Measurements from ENCODE around the gene YY1.
"Not testable (repeated sequence)": the region's sequence is repeated elsewhere in the genome, so short reads cannot be mapped to it uniquely, and the experiment has no call there.

YY1 gene

DNA sequence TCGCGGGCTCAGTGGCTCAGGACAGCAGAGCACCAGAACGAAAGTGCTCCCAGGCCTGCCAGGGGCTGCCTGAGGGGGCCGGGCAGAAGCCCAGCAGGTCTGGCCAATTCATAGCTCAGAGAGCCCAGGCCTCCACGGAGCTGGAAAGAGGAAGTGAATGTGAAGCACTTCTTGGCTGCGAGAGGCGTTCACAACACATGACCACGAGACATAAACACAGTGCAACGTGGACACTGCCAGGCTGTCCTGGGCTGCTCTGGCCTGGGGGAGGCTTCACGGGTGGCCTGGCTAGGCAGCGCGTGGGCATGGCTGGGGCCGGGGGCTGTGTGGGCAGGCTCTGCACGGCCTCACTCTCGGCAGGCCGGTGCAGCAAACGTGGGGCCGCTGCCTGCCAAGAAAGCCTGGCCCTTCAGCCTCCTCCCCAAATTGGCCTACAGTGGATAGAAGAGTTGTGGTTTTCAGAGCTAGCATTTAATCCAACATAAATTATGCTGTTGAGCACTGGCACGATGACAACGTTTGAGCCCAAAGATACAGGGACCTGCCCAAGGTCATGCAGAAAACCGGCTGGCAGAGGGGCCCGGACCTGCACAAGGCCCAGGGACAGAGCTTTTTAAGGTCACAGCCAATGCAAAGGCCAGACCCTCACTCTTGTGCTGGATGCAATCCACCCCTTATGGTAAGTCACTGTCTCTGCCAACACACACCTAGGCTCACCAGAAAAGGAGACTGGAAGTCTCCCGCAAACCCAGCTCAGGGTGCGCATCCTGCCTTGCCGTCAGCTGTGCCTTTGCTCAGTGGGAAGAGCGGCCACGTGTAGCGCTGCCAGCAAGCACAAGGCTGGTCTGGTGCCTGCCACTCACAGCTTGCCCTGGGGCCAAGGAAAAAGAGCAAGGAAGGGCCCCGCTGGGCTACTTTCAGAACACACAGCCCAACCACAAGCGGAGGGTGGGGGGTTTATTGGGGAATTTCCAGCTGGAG lies 58.7 kb downstream of the YY1 start:
- no peak for DNase-seq (ENCODE audit: low read depth)

DNA sequence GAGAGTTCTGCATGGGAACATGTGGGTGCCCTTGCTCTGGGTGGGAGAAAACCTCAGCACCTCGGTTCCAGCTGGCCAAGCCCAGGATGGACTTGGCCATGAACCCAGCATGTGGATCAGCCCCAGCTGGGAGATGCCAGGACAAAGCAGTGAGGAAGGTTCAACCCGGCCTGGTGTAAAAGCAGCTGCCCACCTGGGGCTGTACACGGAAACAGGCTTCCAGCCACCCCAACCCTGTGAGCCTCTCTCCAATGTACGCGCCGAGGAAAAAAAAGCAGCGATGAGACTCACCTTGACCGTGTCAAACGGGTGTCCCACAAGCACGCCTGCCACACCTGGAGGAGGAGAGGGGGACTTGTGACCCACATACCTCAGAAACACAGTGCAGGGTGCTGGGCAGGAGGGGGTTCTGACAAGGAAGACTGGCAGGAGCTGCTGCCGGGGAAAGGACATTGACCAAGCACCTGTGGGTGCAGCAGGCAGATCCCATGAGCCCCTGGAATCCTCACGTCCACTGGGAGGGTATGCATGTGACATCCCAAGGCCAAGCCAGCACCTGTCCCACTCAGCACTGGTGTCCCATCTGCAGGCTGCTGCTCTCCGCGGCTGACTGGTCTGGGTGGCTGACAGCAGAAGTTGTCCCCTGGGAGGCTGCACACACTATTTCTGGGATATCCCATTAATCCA lies 59.8 kb downstream of the YY1 start:
- DNase-seq (ENCODE audit: low read depth) = no peak

DNA sequence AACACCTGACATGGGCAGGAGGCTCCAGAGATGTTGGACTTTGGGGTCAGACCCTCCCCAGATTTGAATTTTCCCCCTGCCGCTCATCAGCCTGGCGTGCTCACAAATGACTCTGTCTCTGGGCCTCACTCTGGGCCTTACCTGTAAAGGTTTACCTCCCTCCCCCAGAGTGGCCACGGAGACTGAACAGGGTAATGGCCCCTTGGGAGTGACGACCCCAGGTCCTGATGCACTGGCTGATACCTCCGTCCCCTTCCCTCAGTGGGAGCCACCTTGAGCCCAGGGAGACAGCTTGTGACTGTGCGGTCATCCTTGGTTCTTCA lies 60.3 kb downstream of the YY1 start:
- DNase-seq (ENCODE audit: low read depth) = no peak

DNA sequence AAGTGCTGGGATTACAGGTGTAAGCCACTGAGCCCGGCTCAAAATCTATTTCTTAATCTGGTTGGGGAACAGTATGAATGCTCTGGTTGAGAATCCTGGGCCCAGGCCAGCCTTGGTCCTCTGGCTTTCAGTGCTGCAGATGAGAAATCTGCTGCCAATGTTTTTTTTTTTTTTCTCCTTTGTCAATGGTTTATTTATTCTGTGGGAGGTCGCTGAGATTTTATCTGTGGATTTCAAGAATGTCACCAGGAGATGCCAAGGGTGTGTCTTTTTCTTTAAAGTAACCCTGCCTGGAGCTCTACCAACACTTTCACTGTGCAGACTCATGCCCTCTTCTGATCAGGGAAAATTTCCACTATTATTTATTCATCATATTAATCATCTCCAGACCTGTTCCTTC lies 63.7 kb downstream of the YY1 start:
- no peak for DNase-seq (ENCODE audit: low read depth)

DNA sequence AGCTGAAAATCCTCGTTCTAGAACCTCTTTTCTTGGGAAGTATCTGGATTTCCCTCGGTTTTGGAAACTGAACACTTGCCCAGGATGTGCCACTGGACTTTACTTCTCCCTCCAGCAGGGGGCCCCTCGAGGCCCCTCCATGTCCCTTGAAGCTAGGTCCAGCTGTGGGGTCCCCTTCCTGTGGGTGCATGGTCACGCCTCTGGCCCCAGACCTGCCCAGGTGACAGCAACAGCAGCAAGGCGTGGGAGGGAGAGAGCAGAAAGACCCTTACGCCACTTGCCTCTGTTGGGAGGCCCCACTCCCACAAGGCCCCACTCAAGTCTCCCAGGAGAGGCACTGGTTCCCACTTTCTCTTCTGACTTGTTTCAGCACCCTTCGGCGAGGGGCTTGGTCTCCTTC lies 64.2 kb downstream of the YY1 start:
- DNase-seq (ENCODE audit: low read depth) = no peak

DNA sequence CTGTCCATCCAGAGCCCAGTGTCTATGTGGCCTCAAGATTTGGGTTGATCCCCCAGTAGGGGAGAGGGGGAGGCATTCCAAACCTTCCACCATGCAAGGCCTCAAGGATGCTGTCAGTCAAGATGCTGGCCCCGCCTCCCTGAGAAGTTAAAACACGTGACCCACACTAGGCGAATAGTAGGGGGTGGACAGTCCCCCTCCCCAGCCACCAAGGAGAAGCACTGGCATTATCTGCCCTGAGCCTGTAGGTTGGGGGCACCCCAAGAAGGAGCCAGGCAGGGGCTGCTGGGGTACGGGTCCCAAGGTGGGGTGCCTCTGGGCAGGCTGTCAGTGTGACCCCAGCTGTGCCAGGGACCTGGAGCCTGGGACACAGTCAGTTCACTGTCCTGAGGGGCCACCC lies 65.0 kb downstream of the YY1 start:
- no peak for DNase-seq (ENCODE audit: low read depth)

DNA sequence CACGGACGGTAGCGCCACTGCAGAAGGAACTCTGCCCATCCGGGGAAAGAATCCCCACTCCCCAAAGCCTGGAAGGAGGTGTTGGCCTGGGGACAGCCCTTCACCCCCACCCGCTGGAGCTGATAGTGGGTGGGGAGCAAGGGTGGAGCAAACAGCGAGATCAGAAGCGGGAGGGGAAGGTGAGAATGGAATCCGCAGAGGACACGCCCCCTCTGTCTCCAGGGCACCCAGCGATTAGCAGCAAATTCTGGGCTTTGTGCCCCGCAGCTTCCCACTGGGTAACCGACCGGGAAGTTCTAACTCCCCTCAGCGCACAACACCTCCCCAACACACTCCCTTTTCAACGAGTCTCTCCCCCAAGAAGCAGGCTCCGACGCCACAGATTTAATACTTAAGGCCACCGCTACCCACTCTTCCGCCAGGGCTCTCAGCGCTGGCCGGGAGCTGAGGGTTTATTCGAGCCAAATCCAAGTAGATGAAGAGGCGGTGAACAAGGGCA lies 65.9 kb downstream of the YY1 start:
- no peak for DNase-seq (ENCODE audit: low read depth)

DNA sequence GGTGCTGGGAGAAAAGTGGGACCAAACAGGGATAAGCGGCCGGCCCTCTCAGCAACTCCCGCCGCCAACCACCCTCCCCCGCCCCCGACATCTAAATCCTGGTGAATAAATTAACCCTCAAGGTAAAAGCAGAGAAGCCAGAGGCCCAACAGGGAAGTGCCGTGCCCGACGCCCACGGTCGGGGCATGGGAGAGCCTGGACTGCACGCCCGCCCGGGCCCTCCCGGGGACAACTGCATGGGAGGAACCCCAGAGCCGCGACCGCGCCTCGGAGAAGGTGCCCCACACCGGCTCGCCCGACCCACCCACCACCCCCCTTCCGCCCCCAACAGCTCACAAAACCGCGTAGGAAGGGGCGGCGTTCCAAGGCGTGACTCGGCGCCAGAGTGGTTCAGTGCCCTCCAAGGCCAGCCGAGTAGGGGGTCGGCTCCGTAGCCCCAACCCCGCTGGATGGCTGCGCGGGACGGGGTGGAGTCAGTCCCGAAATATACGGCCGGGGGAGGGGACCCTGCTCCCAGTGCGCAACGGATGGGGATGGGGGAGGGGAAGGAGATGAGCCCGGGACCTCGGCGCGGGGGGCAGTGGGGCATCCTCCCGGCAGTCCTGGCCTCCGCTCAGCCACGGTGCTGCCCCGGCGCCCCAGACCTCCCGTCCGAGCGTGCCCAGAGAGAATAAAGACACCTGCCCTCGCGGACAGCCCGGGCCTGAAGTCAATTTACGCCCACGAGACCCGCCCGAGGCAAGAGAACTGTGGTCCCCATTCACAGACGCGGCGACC lies 66.6 kb downstream of the YY1 start:
- DNase-seq (ENCODE audit: low read depth) = peak; percentile 34

DNA sequence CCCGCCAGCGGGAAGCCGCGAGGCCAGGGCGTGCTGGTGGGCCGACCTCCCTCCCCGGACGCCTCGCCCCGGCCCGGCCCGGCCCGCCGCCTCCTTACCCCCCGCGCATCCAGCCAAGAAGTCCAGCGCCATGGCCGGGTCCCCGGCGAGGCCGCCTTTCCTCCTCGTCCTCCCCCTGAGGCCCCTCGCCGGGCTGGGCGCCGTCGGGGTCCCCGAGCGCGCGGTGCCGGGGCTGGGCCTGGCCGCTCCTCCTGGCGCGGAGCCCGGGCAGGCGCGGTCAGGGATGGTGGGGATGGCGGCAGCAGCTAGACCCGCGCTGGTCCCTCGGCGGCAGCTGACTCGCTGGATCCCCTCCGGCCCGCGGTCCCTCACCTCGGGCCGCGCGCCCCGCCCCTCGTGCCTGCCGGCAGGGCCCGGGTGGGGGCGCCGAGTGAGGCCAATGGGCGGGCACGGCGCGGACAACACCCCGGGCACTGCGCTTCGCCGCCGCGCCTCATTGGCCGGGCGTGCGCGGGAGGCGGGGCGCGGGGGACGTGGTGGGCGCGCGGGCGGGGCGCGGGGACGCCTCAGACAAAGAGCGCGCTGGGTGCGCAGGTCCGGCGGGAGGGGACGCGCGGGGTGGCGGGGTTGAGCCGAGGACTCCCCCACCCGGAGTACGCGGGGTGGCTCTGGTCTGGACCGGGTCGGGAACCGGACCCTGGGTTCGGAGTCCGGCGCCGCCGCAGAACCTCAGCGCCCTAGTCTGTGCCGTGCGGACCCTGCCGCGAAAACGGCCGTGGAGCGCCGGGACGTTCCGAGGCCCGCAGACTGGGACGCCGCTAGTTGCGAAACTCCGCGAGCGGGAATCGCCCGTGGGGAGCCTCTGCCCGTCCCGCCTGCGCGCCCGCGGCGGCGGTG lies 67.4 kb downstream of the YY1 start, which contains the start of gene SLC25A29:
Gene SLC25A29, minus strand, starts transcription at position 344 of the 897 bp plus-strand sequence. Its CDS starts 212 bp downstream, at position 132.
- peak; percentile 52 for DNase-seq (ENCODE audit: low read depth)

DNA sequence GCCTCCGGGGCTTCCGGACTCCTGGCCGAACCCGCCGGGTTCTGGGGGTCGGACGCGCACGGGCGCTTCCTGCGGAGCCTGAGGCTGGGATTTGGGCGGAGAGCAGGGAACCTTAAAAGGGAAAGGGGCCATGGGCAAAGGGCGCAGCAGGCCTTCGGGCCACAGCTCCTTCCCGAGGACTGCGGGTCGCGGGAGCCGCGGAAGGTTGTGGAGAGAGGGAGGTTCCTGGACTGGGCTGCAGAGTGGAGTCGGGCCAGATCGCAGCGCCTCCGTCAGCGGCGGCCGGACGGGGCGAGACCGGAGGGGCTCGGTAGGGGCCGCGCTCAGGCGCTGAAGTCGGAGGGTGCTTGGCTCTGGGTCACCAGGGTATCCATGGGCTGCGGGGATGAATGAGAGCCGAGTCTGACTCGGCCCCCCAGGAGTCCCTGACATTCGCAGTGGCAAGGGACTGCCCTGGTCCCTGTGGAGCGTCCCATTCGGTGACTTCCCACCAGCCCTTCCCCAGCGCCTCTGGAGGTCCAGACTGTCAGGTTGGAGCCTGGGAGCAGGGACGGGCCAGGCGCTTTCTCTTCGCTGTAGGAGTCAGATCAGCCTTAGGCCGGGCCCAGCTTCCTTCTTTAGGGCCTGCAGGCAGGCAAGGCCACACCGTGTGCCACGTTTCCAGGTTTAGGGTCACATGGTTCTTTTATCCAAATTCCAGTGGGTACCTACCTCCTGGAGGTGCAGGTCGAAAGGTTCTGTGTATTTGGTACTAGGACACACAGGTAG lies 68.2 kb downstream of the YY1 start:
- DNase-seq (ENCODE audit: low read depth) = no peak

DNA sequence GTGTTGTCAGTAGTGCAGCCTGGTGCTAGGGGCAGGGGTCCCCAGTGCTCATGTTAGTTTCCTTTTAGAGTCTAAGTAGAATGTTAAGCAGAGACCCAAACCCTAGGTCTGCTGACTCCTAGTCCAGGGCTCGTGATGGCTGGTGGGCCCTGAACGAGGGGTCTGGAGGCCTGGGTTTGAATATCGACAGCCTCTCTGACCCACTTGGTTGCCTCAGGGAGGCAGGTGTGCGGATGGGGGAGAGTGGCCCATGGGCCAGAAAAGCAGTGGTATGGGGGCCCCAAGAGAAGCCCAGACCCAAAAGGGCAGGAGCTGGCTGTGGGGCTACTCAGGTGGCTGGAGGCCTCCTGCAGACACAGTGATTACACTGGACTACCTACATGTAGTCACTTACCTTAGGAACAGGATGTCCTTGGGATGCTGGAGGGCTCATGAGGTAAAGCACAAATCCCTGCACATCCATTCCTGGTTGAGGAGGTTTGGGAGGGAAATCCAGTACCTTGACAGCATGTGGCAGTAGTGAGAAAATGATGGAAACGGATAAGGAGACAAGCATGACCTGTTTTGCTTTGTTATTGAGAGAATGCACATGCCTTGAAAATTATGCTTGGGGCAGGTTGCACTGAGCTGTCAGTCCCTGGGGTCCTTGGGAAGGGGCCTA lies 69.0 kb downstream of the YY1 start:
- no peak for DNase-seq (ENCODE audit: low read depth)

DNA sequence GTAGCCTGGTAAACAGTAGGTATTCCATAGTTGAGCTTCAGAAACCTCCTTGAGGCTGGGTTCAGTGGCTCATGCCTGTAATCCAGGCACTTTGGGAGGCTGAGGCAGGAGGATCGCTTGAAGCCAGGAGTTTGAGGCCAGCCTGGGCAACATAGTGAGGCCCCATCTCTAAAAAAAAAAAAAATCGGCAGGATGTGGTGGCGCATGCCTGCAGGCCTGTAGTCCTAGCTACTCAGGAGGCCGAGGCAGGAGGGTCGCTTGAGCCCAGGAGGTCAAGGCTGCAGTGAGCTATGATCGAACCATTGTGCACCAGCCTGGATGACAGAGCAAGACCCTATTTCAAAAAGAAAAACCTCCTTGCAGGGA lies 69.5 kb downstream of the YY1 start:
- not testable (repeated sequence) for DNase-seq (ENCODE audit: low read depth)

DNA sequence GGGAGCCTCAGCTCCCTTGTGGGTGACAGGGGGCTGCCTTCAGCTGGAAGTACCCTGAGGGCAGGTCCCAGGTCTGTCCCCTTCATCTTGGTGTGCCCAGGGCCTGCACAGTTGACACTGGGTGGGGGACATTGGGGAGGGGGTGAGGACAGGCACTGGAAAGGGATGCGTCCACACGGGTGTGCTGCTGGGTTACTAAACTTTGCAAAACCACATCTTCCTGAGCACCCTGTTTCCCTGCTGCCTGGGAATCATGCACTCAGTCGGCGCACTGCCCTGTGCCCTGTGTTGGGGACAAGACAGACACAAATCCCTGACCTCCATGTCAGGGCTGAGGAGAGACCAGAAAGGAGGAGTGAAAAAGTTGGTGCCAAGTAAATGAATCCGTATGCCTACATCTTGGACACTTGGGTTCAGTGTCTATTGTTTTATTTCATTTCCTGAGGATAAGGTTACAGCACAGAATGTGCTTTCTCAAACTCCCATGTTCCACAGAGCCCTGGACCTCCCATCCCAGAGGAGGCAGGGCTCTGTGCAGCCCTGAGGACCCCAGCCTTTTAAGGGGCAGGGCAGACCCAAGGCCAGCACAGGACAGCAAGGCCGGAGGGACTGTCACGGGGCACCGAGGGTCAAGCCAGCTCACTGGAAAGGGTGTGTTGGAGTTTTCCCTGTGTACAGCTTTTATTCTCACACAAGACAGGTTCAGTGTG lies 70.2 kb downstream of the YY1 start:
- no peak for DNase-seq (ENCODE audit: low read depth)

DNA sequence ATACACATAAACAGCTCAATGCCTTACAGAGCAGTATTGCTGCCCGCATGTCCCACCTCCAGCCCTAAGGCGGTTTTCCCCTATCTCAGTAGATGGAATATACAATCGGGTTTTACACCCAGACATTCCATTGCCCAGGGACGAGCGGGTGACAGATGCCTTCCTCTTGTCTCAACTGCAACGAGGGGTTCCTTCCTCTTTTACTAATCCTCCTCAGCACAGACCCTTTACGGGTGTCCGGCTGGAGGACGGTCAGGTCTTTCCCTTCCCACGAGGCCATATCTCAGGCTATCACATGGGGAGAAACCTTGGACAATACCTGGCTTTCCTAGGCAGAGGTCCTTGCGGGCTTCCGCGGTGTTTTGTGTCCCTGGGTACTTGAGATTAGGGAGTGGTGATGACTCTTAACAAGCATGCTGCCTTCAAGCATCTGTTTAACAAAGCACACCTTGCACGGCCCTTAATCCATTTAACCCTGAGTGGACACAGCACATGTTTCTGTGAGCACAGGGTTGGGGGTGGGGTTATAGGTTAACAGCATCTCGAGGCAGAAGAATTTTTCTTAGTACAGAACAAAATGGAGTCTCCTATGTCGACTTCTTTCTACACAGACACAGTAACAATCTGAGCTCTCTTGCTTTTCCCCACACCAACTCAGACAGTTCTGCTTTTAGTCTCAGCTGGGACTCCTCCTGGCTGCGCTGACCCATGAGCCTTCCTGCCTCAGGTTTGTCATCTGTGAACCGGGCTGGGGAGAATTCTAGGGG lies 73.3 kb downstream of the YY1 start:
- DNase-seq (ENCODE audit: low read depth) = not testable (repeated sequence)

DNA sequence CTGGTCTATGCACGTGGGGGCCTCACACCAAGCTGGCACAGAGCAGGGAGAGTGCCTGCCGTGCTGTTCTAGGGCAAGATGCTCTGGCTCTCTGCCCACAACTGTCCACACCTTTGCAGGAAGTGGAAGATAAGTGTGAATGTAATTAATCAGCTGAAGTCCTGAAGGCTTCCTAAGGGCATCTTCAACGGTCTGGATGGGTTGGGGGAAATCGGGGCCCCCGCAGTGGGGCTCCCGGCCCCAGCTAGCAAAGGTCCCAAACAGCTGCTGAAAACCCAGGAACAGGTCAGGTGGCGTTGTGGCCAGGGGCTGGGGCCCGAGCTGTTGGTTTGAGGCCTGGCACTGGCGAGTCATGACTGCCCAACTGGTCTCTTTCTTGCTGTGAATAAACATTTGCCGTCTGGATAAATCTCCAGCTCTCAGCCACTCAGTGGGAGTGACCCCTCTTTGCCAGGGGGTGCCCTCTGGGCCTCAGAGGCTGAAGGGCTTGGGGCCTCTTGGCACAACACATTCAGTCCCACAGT lies 74.0 kb downstream of the YY1 start:
- no peak for DNase-seq (ENCODE audit: low read depth)

DNA sequence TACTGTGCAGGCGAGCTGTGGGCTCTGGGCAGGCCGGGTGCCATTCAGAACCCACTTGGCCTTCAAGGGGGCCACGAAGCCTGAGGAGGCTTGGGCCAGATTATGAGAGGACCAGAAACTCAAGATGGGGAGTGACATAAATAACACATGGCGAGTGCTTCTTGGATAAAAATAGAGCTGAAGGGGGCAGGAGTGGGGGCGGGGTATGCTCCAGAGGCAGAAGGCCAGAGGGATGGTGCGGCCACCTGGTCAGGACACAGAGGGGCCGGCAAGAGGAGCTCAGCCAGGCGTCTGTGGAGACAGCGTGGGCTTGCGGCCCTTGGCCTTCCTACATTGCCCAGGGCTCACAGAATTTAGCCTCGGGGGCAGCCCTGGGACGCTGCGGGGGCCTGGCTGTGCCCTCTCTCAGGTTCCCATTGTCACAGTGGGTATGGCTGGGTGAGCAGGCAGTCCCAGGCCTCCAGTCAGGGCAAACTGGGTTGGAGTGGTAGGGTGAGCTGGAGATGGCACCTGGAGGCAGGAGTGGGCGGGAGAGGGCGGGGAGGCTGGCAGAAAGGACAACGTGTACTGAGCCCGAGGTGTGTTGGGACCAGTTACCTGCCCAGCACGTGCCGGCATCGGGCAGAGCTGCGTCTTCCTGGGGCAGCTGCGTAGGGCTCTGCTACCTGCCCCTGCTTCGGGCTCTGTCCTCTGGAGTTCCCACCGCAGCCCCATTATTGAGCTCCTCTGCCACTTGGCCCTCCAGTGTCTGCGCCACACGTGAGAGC lies 74.7 kb downstream of the YY1 start:
- DNase-seq (ENCODE audit: low read depth) = no peak

DNA sequence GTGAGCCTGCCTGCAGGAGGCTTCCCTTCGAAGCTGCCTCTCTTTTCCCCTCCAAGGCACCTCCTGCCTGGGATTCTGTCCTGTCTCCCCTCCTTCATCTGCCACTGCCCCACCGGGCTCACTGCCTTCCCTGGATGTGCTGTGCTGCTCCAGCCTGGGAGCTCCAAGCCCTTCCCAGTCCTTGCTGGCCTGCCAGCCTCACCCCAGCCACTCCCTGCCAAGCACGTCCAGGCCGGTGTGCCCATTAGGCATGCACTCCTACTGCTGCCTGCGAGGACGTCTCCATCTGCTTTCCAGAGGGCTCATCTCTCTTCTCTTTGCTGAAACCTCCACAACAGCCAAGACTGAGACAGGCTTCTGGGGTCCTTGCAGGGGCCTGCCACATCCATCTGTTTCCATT lies 75.8 kb downstream of the YY1 start:
- no peak for DNase-seq (ENCODE audit: low read depth)

DNA sequence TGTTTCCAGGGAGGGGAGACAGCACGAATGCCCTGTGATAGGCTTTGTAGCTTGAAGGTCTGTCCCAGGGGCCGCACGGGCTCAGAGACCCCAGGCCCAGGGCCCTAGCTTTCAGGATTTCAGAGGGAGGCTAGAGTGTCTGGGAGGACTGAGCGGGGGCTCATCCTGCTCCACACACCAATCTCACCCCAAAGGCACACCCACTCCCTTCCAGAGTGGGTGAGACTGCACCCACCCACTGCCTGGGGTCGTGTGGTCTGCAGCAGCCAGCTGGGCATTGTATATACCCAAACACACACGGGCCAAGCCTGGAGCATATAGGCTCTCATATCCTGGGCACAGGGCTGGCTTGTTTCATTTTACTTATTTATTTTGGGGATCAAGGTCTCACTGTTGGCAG lies 78.4 kb downstream of the YY1 start:
- DNase-seq (ENCODE audit: low read depth) = no peak
